Osteocyte (in vitro differentiated cells): Measurements from ENCODE around the gene CSGALNACT2. TPM values are rescaled to one million over a fixed set of nuclear protein-coding genes. Genes with fewer than 3 reads are reported as not detected.

ENCODE experiments used
- DNase-seq: peaks from one replicate; pipeline ENCODE4 v3.0.0; 2021; ENCODE audit warnings: mixed read lengths; ENCODE audit not compliant: unreplicated experiment; ENCODE audit errors: extremely low spot score
- H3K27ac Mint-ChIP-seq: one replicate; pipeline ENCODE4 v1.8.0; 2021; ENCODE audit warnings: mild to moderate bottlenecking, mixed read lengths; ENCODE audit not compliant: unreplicated experiment
- H3K27me3 Mint-ChIP-seq: one replicate; pipeline ENCODE4 v1.8.0; 2021; ENCODE audit warnings: mixed read lengths; ENCODE audit not compliant: unreplicated experiment
- H3K36me3 Mint-ChIP-seq: one replicate; pipeline ENCODE4 v1.8.0; 2021; ENCODE audit warnings: mixed read lengths; ENCODE audit not compliant: unreplicated experiment
- H3K4me1 Mint-ChIP-seq: one replicate; pipeline ENCODE4 v1.8.0; 2021; ENCODE audit warnings: mixed read lengths; ENCODE audit not compliant: unreplicated experiment
- H3K4me3 Mint-ChIP-seq: one replicate; pipeline ENCODE4 v1.8.0; 2021; ENCODE audit warnings: mild to moderate bottlenecking, moderate library complexity, mixed read lengths; ENCODE audit not compliant: unreplicated experiment
- H3K9me3 Mint-ChIP-seq: one replicate; pipeline ENCODE4 v1.8.0; 2021; ENCODE audit warnings: mixed read lengths; ENCODE audit not compliant: unreplicated experiment
- CTCF ChIP-seq: fragments of 200-600 bp; sonication (generic); IDR thresholded peaks from 2 replicates; pipeline ENCODE4 v1.5.0; 2021; ENCODE audit warnings: antibody characterized with exemption, mild to moderate bottlenecking, moderate library complexity
- total RNA-seq: library from RNA; stranded (reverse); gene quantifications from 2 replicates; pipeline ENCODE4 v1.2.1, GENCODE V29; 2021

CSGALNACT2 gene
- total RNA-seq, 1 donor from 2014 or later, result 36.6 TPM

DNA sequence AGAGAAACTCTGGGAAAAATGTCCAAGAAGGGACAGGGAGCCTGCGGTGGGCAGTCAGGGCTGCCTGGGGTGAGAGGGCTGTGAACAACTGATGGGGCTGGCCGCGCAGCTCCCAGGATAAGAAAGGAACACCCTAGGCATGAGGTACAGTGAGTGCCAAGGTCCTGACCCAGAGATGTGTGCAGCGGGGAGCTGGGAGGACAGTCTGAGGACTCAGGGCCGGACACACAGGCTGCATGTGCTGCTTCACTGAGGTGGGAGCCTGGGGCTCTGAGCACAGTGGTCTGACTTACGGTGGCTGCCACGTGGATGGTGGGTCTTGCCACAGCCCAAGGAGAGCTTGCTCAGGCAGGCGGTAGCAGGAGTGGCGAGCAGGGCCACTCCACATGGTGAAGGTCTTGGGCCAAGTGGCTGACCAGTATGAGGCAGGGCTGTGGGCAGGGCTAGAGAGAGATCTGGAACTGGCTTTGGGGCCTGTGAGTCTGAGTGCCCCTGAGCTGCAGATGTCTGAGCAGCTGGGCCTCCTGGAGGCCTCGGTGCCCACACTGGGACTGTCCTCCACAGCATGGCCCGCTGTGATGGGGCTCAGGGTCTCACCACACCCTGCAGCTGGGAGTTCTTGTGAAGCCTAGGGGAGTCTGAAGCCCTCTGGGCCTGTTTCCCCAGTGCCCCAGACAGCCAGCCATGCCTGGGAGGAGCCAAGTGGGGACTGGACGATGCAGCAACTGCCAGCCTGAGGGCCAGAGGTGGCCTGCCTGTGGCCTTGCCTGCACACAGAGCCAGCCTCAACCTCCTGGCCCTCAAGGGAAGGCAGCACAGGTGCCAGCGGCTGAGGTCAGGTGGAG is 68.4 kb downstream of the CSGALNACT2 start:
- no peak for DNase-seq

DNA sequence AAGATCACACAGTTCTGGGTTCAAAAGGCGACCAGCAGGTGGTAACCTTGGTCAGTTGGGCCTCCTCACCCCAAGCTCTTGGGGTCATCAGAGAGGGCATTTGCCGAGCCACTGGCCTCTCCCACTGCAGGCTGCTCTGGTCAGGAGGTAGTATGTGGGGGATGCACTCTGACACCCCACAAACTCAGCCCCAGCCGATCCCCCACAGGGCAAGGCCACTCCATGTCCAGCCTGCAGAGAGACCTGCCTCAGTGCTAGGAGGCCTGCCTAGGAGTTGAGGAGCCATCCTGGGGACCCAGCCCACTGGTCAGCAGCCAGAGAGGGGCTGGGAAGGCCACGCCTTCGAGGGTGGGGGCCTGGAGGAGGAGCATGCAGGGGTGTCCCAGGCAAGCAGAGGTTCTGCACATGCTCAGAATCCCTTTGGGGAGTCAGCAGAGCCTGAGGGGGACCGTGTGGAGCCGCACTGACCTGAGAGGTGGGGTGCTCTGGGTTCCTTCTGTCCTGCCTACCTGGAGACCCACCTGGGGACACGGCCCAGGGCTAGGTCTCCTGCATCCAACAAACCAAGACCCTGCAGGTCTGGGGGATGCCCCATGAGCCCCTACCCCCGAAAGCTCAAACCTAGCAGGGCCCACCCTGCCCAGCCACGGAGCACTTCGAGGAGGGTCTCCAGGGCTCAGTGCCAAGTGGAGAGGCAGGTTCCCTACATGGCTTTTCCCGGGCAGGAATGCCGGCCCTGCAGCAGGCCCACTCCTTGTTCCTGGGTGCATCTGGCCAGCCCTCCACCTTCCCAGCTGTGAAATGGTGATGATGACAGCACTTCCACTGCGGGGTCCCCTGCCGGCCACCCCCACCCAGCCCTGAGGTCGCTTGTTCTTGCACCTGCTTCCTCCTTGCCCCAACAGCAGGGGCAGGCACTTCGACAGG is 70.2 kb downstream of the CSGALNACT2 start:
- H3K36me3 Mint-ChIP-seq, result no peaks in the 10 kb centered on the region
- H3K4me1 Mint-ChIP-seq, result no peaks in the 10 kb centered on the region
- TF ChIP-seq CTCF, result no peak
- no peak for DNase-seq
- no peak overlapping the region for H3K27ac Mint-ChIP-seq
- no peak overlapping the region for H3K4me3 Mint-ChIP-seq
- H3K9me3 Mint-ChIP-seq, result no peaks in the 10 kb centered on the region
- H3K27me3 Mint-ChIP-seq, result no peaks in the 10 kb centered on the region

More for the DNA sequence above, 68.4 kb downstream of the CSGALNACT2 start:
- Mint-ChIP-seq H3K27ac (no peak overlapping the region), H3K4me3 (no peak overlapping the region), H3K9me3 (no peaks in the 10 kb centered on the region), H3K36me3 (no peaks in the 10 kb centered on the region), H3K27me3 (no peaks in the 10 kb centered on the region), H3K4me1 (peaks cover 3% of the 10 kb centered on the region)
- no peak for TF ChIP-seq CTCF

- no peaks in the 10 kb centered on the region for H3K36me3 Mint-ChIP-seq
- no peak overlapping the region for H3K4me3 Mint-ChIP-seq
- no peaks in the 10 kb centered on the region for H3K4me1 Mint-ChIP-seq
- H3K27ac Mint-ChIP-seq, result no peak overlapping the region
- H3K9me3 Mint-ChIP-seq, result no peaks in the 10 kb centered on the region
- TF ChIP-seq CTCF, result no peak
- no peaks in the 10 kb centered on the region for H3K27me3 Mint-ChIP-seq
- no peak for DNase-seq
Observed at GRCh38 chr10:43209074-43209455, 70.8 kb downstream of the CSGALNACT2 start.

DNA sequence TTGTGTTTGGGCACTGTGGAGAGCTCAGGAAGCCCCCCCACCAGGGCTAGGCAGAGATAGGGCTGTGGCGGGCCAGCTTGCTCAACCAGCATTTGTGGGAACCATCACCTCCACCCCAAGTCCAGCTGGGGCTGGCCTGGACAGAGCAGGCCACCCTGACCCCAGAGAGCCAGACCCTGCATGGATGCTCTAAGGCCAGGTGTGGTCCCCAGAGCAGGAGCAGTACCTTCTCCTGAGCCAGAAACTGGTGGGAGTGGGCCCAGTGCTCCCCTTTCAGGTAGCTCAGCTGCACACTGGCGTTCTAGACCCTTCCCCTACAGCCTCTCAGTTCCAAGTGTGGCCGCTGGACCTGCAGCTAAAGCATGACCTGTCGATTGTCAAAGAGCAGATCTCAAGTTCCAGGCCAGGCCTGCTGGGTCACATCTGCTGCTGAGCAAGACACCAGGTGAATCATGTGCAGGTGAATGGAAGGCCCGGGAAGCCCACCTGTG is 71.5 kb downstream of the CSGALNACT2 start:
- DNase-seq, result no peak
- no peak overlapping the region for H3K27ac Mint-ChIP-seq
- no peak for TF ChIP-seq CTCF
- peaks cover 3% of the 10 kb centered on the region for H3K4me1 Mint-ChIP-seq
- H3K4me3 Mint-ChIP-seq, result no peak overlapping the region
- no peaks in the 10 kb centered on the region for H3K36me3 Mint-ChIP-seq
- H3K27me3 Mint-ChIP-seq, result no peaks in the 10 kb centered on the region
- no peaks in the 10 kb centered on the region for H3K9me3 Mint-ChIP-seq

DNA sequence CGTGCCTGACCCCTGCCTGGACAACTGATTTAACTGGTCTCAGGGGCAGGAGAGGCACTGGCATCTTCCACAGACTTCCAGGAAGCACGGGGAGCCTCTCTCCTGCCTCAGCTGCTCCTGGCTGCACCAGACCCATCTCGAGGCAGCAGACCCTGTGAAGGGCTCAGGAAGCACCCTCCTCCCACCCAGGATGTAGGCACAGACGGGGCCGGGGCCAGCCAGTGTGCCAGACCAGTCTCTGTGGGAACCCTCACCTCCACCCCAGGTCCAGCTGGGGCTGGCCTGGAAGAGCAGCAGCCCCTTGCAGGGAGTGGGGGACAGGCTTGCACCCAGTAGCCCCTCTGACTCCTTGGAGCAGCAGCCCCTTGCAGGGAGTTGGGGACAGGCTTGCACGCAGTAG is 72.3 kb downstream of the CSGALNACT2 start:
- peaks cover 3% of the 10 kb centered on the region for H3K27me3 Mint-ChIP-seq
- peaks cover 8% of the 10 kb centered on the region for H3K4me1 Mint-ChIP-seq
- no peak for TF ChIP-seq CTCF
- DNase-seq, result no peak
- H3K9me3 Mint-ChIP-seq, result no peaks in the 10 kb centered on the region
- H3K27ac Mint-ChIP-seq, result no peak overlapping the region
- H3K4me3 Mint-ChIP-seq, result no peak overlapping the region
- no peaks in the 10 kb centered on the region for H3K36me3 Mint-ChIP-seq
